Smooth muscle cell (in vitro differentiated cells): Measurements from ENCODE around the gene GARIN6. TPM values are rescaled to one million over a fixed set of nuclear protein-coding genes. Genes with fewer than 3 reads are reported as not detected.

Experiments used
- DNase-seq: peaks from one replicate; lab custom pipeline; 2025; ENCODE audit not compliant: unreplicated experiment; lab: John Stamatoyannopoulos, UW
- H2AFZ ChIP-seq: fragments of 200-600 bp; sonication (generic); 2 replicates; pipeline ENCODE4 v1.6.0; 2016; ENCODE audit warnings: antibody characterized with exemption, low read depth, mild to moderate bottlenecking
- H3F3A ChIP-seq: fragments of 200-600 bp; sonication (generic); 2 replicates; pipeline ENCODE4 v1.6.0; 2017; ENCODE audit warnings: antibody characterized with exemption, low read depth
- H3K27ac ChIP-seq: fragments of 200-600 bp; sonication (generic); 2 replicates; pipeline ENCODE4 v1.5.1; 2016; ENCODE audit warnings: low read depth, mild to moderate bottlenecking
- H3K27me3 ChIP-seq: fragments of 200-600 bp; sonication (generic); 2 replicates; pipeline ENCODE4 v1.6.1; 2016; ENCODE audit warnings: low read depth, mild to moderate bottlenecking
- H3K36me3 ChIP-seq: fragments of 200-600 bp; sonication (generic); 2 replicates; pipeline ENCODE4 v1.5.1; 2016; ENCODE audit warnings: low read depth
- H3K4me1 ChIP-seq: fragments of 200-600 bp; sonication (generic); 2 replicates; pipeline ENCODE4 v1.5.1; 2016; ENCODE audit warnings: low read depth
- H3K4me2 ChIP-seq: fragments of 200-600 bp; sonication (generic); 2 replicates; pipeline ENCODE4 v1.6.0; 2016; ENCODE audit warnings: mild to moderate bottlenecking
- H3K4me3 ChIP-seq: fragments of 200-600 bp; sonication (generic); 2 replicates; pipeline ENCODE4 v1.5.1; 2016; ENCODE audit warnings: mild to moderate bottlenecking
- H3K79me2 ChIP-seq: fragments of 200-600 bp; sonication (generic); 2 replicates; pipeline ENCODE4 v1.6.0; 2016; ENCODE audit warnings: low read depth, mild to moderate bottlenecking
- H3K9ac ChIP-seq: fragments of 200-600 bp; sonication (generic); 2 replicates; pipeline ENCODE4 v1.6.0; 2016; ENCODE audit warnings: low read depth
- H3K9me3 ChIP-seq: fragments of 200-600 bp; sonication (generic); replicated peaks from 2 replicates; pipeline ENCODE4 v1.5.1; 2016; ENCODE audit warnings: low read depth
- H4K20me1 ChIP-seq: fragments of 200-600 bp; sonication (generic); 2 replicates; pipeline ENCODE4 v1.6.0; 2016; ENCODE audit warnings: low read depth
- CTCF ChIP-seq: fragments of 200-600 bp; sonication (generic); IDR thresholded peaks from 2 replicates; pipeline ENCODE4 v1.5.1; 2017; ENCODE audit warnings: borderline replicate concordance, mild to moderate bottlenecking, antibody characterized with exemption; ENCODE audit not compliant: insufficient read depth, poor library complexity, severe bottlenecking
- WGBS: methylation state at CpG from one replicate; pipeline ENCODE4 v1.1.7; 2016; ENCODE audit warnings: low lambda C conversion rate; 5-methylcytosine and 5-hydroxymethylcytosine counted together
- polyA plus RNA-seq: library from polyadenylated mRNA; unstranded; fragments of >200 nt; fragmentation: Nextera tagmentation; extraction: Ambion mirVana; gene quantifications from 2 replicates; pipeline ENCODE4 v1.2.1, GENCODE V29; 2016
- total RNA-seq: library from RNA; depleted of rRNA; stranded (reverse); fragments of >200 nt; gene quantifications from 2 replicates; pipeline ENCODE4 v1.2.3, GENCODE V29; 2014

The GARIN6 gene
- total and polyA plus RNA-seq, 2 experiments from 2014 or later = not detected

GRCh38 chr12:99680276-99680675 is 32.7 kb downstream of the GARIN6 start:
- TF ChIP-seq CTCF = no peak
- WGBS = 96% methylated on average over 4 of the region's 4 CpGs
- no peak overlapping the region for H2AFZ ChIP-seq

GRCh38 chr12:99686142-99686541 is 38.6 kb downstream of the GARIN6 start:
- no peaks in the 10 kb centered on the region for H3K36me3 ChIP-seq
- H3K4me2 ChIP-seq = no peak overlapping the region
- no peaks in the 10 kb centered on the region for H3K79me2 ChIP-seq
- WGBS = 82% methylated on average over 1 of the region's 1 CpG
- no peaks in the 10 kb centered on the region for H3K27me3 ChIP-seq
- no peak overlapping the region for H3K9ac ChIP-seq
- no peak overlapping the region for H3K4me3 ChIP-seq
- H3F3A ChIP-seq = no peaks in the 10 kb centered on the region
- no peak for TF ChIP-seq CTCF
- H3K27ac ChIP-seq = no peak overlapping the region
- no peak for DNase-seq
- no peaks in the 10 kb centered on the region for H3K9me3 ChIP-seq
- H2AFZ ChIP-seq = no peak overlapping the region
- H3K4me1 ChIP-seq = no peaks in the 10 kb centered on the region
- no peaks in the 10 kb centered on the region for H4K20me1 ChIP-seq

More at GRCh38 chr12:99680276-99680675, 32.7 kb downstream of the GARIN6 start:
- H4K20me1 ChIP-seq = no peaks in the 10 kb centered on the region
- no peaks in the 10 kb centered on the region for H3F3A ChIP-seq
- no peak overlapping the region for H3K4me3 ChIP-seq
- H3K9ac ChIP-seq = no peak overlapping the region
- H3K36me3 ChIP-seq = no peaks in the 10 kb centered on the region
- no peak overlapping the region for H3K4me2 ChIP-seq
- no peaks in the 10 kb centered on the region for H3K79me2 ChIP-seq
- no peaks in the 10 kb centered on the region for H3K27me3 ChIP-seq
- H3K27ac ChIP-seq = no peak overlapping the region
- no peak for DNase-seq
- no peaks in the 10 kb centered on the region for H3K4me1 ChIP-seq
- no peaks in the 10 kb centered on the region for H3K9me3 ChIP-seq

GRCh38 chr12:99695050-99695449 is 47.5 kb downstream of the GARIN6 start:
- Histone ChIP-seq H3K79me2 (no peaks in the 10 kb centered on the region), H3F3A (no peaks in the 10 kb centered on the region), H3K9ac (no peak overlapping the region), H3K36me3 (no peaks in the 10 kb centered on the region), H3K4me3 (no peak overlapping the region), H3K4me2 (no peak overlapping the region), H3K27ac (no peak overlapping the region), H3K4me1 (no peaks in the 10 kb centered on the region), H3K27me3 (no peaks in the 10 kb centered on the region), H4K20me1 (no peaks in the 10 kb centered on the region), H3K9me3 (no peaks in the 10 kb centered on the region), H2AFZ (no peak overlapping the region)
- TF ChIP-seq CTCF = no peak
- WGBS = 88% methylated on average over 2 of the region's 2 CpGs
- no peak for DNase-seq
